Neural crest cell (in vitro differentiated cells): ENCODE data around the gene INPP4B. TPM values are rescaled to one million over a fixed set of nuclear protein-coding genes. Genes with fewer than 3 reads are reported as not detected.

Experiments used
- DNase-seq: peaks from one replicate; pipeline ENCODE4 v3.0.0; 2021; ENCODE audit warnings: low read depth, mixed read lengths, low spot score
- H3K27ac Mint-ChIP-seq: one replicate; pipeline ENCODE4 v1.8.0; 2021; ENCODE audit warnings: mild to moderate bottlenecking, mixed read lengths; ENCODE audit not compliant: unreplicated experiment
- H3K27me3 Mint-ChIP-seq: 2 replicates; pipeline ENCODE4 v1.8.0; 2021; ENCODE audit warnings: low read depth, mild to moderate bottlenecking, mixed read lengths
- H3K36me3 Mint-ChIP-seq: 2 replicates; pipeline ENCODE4 v1.8.0; 2021; ENCODE audit warnings: low read depth, mild to moderate bottlenecking, mixed read lengths
- H3K4me1 Mint-ChIP-seq: 2 replicates; pipeline ENCODE4 v1.8.0; 2021; ENCODE audit warnings: mixed read lengths
- H3K4me3 Mint-ChIP-seq: one replicate; pipeline ENCODE4 v1.8.0; 2021; ENCODE audit warnings: mild to moderate bottlenecking, mixed read lengths
- H3K9me3 Mint-ChIP-seq: 2 replicates; pipeline ENCODE4 v1.8.0; 2021; ENCODE audit warnings: mixed read lengths
- CTCF ChIP-seq: fragments of 200-600 bp; sonication (generic); conservative IDR thresholded peaks from 2 replicates; pipeline ENCODE4 v1.5.0; 2021; ENCODE audit warnings: antibody characterized with exemption, mild to moderate bottlenecking
- total RNA-seq: library from RNA; stranded (reverse); gene quantifications from 2 replicates; pipeline ENCODE4 v1.2.1, GENCODE V29; 2021

The INPP4B gene
- total RNA-seq, 1 donor from 2014 or later, result 7.3 TPM

DNA sequence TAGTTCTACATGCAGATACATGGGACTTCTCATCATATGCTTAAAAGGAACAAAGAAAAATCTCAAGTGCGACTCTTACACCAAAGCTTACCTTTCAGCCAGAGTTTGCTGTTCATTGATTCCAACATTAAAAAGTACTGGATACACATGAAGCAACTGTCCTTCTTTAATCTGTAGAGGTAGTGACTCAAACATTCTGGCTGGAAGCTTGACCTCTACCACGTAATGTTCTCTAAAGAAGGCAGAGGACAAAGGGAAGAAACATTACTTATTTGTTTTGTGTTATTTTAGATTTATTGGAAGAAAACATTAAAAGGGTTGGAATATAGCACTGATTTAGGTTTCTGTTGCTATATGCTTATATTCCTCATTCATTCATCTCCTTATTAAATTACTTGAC is 733.6 kb downstream of the INPP4B start:
- Mint-ChIP-seq H3K4me3 (no peak overlapping the region), H3K27ac (no peak overlapping the region), H3K9me3 (peaks cover 2% of the 10 kb centered on the region), H3K36me3 (peaks cover 12% of the 10 kb centered on the region), H3K27me3 (no peaks in the 10 kb centered on the region), H3K4me1 (peaks cover 8% of the 10 kb centered on the region)
- no peak for DNase-seq
- TF ChIP-seq CTCF, result no peak

- H3K27me3 Mint-ChIP-seq, result no peaks in the 10 kb centered on the region
- H3K4me3 Mint-ChIP-seq, result no peak overlapping the region
- H3K4me1 Mint-ChIP-seq, result peaks cover 8% of the 10 kb centered on the region
- no peaks in the 10 kb centered on the region for H3K9me3 Mint-ChIP-seq
- no peak for TF ChIP-seq CTCF
- no peak overlapping the region for H3K27ac Mint-ChIP-seq
- peaks cover 7% of the 10 kb centered on the region for H3K36me3 Mint-ChIP-seq
- no peak for DNase-seq
These were observed 736.0 kb downstream of the INPP4B start for GRCh38 chr4:142110136-142110535.

- Mint-ChIP-seq H3K4me1 (peaks cover 10% of the 10 kb centered on the region), H3K4me3 (no peak overlapping the region), H3K9me3 (no peaks in the 10 kb centered on the region), H3K27ac (no peak overlapping the region), H3K27me3 (no peaks in the 10 kb centered on the region), H3K36me3 (peaks cover 2% of the 10 kb centered on the region)
- no peak for TF ChIP-seq CTCF
- DNase-seq, result no peak
These were observed 742.1 kb downstream of the INPP4B start for GRCh38 chr4:142104041-142104440.

GRCh38 chr4:142101401-142101800 is 744.7 kb downstream of the INPP4B start:
- H3K27me3 Mint-ChIP-seq, result no peaks in the 10 kb centered on the region
- no peak for DNase-seq
- no peaks in the 10 kb centered on the region for H3K36me3 Mint-ChIP-seq
- H3K4me3 Mint-ChIP-seq, result no peak overlapping the region
- no peak overlapping the region for H3K27ac Mint-ChIP-seq
- no peak for TF ChIP-seq CTCF
- H3K4me1 Mint-ChIP-seq, result peaks cover 10% of the 10 kb centered on the region
- peaks cover 3% of the 10 kb centered on the region for H3K9me3 Mint-ChIP-seq

DNA sequence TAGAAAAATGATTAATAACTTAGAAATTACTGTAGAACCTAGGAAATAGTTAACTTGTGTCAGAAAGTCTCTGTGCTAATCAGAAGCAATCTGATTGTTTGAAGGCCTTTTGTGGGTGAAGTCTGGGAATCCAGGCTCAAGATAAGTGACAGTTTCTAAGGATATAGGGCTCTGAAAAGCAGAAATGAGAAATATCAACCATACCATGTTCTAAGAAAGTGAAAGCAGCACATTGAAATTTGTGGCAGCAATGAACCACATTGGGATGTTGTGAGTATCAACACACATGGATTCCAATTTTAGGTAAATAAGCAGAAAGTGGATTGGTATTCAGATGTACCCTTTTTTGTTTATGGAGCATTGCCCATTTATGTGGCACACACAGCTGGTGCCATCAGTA is 745.2 kb downstream of the INPP4B start:
- peaks cover 3% of the 10 kb centered on the region for H3K9me3 Mint-ChIP-seq
- H3K27me3 Mint-ChIP-seq, result no peaks in the 10 kb centered on the region
- no peaks in the 10 kb centered on the region for H3K36me3 Mint-ChIP-seq
- no peak overlapping the region for H3K27ac Mint-ChIP-seq
- H3K4me3 Mint-ChIP-seq, result no peak overlapping the region
- DNase-seq, result no peak
- peaks cover 10% of the 10 kb centered on the region for H3K4me1 Mint-ChIP-seq
- TF ChIP-seq CTCF, result no peak
